IPS DF 19.7 (cell line): Measurements from ENCODE around the gene BROX.
"Not testable (repeated sequence)": the region's sequence is repeated elsewhere in the genome, so short reads cannot be mapped to it uniquely, and the experiment has no call there.

ENCODE experiments used
- DNase-seq: peaks from one replicate; pipeline ENCODE4 v3.0.0-alpha.2; 2013; ENCODE audit warnings: low read depth, low spot score

Gene BROX

GRCh38 chr1:222730866-222731265, 18.5 kb downstream of the BROX start:
- DNase-seq, result no peak

- no peak for DNase-seq
Measured at GRCh38 chr1:222732216-222733159, 20.1 kb downstream of the BROX start.

DNA sequence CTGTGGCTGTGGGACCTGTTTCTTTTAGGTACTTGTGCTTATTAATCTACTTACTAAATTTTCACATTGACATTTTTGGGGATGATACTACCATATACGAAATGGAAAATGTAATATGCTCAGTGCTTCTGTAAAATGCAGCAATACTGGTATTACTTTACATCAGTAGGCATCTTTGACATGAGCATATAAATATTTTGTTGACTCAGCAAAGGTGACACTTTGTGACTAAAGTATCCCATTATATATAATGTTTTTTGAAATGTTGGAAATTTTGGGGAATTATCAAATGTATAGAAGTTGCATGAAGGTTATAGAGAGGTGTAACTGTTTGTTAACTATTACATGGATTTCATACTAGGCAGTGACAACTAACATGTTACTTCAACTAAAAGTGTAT, 22.4 kb downstream of the BROX start:
- no peak for DNase-seq

DNA sequence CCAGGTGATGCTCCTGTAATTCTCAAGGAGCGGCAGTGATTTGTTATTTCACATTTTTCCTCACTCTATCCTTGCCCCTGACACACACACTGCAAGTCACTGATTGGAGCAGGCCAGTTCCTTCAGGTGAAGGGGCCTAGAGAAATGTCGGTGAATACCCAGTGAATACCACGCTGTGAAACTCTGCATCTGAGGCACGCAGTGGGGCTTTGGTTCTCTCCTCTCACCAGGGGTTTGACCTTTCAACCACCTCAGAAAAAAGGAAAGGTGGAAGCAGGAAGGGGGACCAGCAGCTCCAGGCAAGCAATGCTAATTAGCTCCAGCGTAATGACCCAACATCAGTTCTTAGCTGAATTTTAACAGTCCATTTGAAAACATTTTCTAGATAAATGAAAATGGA, 24.1 kb downstream of the BROX start:
- peak; percentile 72 for DNase-seq

GRCh38 chr1:222736972-222737371, 24.6 kb downstream of the BROX start, which contains the start of gene FAM177B:
FAM177B (plus strand) TSS chr1:222737202; CDS start chr1:222746546, 9,344 bp downstream.
- no peak for DNase-seq

GRCh38 chr1:222739465-222739864, 27.1 kb downstream of the BROX start:
- DNase-seq, result no peak

- DNase-seq, result no peak
Measured at GRCh38 chr1:222739929-222740328, 27.6 kb downstream of the BROX start.

DNA sequence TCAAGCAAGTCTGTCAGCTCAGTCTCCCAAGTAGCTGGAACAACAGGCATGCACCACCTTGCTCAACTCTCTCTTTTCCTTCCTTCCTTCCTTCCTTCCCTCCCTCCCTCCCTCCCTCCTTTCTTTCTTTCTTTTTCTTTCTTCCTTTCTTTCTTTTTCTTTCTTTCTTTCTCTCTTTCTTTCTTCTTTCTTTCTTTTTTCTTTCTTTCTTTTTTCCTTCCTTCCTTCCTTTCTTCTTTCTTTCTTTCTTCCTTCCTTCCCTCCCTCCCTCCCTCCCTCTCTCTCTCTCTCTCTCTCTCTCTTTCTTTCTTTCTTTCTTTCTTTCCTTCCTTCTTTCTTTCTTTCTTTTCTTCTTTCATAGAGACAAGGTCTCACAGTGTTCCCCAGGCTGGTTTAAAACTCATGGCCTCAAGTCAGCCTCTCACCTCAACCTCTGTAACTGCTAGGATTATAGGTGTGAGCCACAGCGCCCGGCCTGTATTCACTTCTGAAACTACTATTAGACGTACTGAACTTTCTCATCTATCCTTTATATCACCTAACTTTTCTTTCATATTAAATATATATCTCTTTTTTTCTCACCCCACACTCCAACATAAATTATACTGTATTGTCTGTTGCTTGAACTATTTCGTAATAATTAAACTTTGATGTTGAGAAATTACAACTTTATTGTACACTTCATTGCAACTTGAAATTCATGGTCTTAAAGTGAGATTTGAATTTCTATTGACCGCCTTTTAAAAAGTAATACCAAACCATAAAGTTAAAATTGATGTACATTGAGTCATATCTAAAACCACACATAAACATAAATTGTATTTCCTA, 29.5 kb downstream of the BROX start:
- not testable (repeated sequence) for DNase-seq

DNA sequence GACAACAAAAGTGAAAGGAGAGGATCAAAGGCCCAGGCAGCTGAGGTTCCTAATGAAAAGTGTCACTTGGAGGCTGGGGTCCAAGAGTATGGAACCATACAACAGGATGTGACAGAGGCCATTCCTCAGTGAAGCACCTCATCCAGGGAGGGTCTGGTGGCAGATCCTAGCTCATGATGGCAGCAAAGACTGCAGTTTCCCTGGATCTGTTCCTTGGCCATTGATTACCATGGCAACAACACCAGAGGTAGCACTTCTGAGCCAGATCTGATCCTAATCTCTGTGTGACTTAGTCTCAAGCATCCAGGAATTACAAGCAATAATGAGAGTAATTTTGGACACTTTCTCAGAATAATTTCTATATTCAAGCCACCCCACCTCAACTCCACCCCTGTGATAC, 37.6 kb downstream of the BROX start:
- DNase-seq, result no peak

DNA sequence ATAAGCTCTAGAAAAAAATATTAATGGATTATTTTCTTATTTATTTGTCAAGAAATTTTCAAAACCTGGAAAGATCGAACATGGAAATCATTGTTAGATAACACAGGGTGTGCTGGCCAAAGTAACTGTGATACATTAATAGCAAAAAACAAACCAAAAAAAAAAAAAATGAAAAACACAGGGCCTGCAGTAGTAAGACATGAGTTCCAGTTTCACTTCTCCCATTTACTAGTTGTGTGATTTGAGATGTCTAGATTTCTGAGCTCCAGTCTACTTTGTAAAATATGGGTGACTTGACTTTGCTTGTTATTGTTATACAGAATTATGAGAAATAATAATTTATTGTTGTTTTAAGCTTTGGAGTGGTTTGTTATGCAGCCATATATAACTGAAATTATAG, 38.3 kb downstream of the BROX start:
- DNase-seq, result no peak

- no peak for DNase-seq
Measured at GRCh38 chr1:222751255-222751654, 38.9 kb downstream of the BROX start.

DNA sequence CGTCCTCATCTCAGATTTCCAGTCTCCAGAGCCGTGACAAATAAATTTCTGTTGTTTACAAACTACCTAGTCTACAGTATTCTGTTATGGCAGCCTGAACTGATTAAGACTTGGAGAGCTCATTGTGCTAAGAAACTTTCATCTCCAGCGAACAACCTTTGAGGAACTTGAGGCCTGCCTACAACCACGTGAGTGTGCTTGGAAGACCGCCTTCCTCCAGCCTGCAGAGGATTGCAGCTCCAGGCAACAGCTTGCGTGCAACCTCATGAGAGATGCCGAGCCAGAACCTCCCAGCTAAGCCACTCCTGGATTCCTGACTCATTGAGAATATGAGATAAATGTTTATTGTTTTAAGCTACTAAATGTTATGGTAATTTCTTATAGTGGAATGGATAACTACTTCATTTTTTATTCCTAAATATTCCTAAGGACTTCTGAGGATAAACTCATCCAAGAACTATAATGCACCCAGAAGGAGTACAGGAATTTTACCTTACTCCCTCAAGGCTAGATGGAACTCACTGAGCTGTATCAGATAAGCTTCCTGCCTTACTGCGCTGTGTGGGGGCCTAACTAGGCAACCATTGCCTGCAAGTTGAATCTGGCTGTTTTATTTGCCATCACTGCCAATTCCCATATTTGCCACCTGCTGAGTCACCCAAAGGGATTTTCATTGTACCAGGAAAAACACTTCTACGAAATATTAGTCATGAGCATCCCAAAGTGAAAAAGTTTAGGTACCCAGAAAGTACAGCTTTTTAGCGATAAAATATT, 42.2 kb downstream of the BROX start:
- DNase-seq, result no peak

- DNase-seq, result no peak
Measured at GRCh38 chr1:222757646-222758268, 45.4 kb downstream of the BROX start.

- no peak for DNase-seq
Measured at GRCh38 chr1:222759451-222760035, 47.2 kb downstream of the BROX start.

GRCh38 chr1:222761083-222761482, 48.7 kb downstream of the BROX start:
- no peak for DNase-seq

GRCh38 chr1:222762178-222762577, 49.8 kb downstream of the BROX start:
- DNase-seq, result not testable (repeated sequence)

DNA sequence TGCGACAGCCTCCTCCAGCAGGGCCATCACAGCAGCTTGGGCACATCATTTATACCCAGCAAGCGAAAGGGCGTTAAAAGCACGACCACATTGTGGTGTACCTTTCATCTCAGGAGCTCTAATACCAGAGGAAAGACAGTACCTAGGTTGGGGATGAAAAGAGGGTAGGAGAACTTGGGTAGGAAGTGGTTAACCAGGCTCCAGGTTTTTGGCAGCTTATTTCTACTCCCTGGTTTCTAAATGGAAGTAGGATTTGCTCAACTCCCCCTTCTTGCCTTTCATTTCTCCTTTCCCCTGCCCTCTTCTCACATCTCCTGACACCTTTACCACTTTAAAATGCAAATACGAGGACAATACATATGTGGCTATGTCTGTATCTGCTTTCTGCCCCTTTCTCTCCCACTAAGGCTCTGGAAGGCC, 54.8 kb downstream of the BROX start:
- no peak for DNase-seq

DNA sequence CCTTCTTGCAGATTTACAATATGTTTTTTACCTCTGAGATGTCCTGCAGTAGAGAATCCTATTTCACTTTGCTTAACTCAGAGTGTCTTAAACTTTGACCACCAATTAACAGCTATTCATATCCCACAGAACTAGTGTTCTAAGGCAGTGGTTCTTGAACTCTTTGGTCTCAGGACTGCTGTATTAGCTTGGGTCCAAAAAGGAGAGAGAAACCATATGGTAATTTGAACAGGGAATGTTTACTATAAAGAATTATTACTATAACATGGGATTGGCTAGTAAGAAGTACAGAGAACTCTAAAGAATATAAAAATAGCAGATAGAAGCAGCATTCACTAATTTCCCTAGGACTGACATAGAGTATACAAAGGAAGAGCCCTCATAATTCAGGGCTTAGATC, 56.2 kb downstream of the BROX start:
- no peak for DNase-seq

- no peak for DNase-seq
Measured at GRCh38 chr1:222769181-222769580, 56.8 kb downstream of the BROX start.

- no peak for DNase-seq
Measured at GRCh38 chr1:222769971-222770620, 57.7 kb downstream of the BROX start.
